ENCODE results near the gene RAB10. TPM values are rescaled to one million over a fixed set of nuclear protein-coding genes. Genes with fewer than 3 reads are reported as not detected.
"Not testable (repeated sequence)": the region's sequence is repeated elsewhere in the genome, so short reads cannot be mapped to it uniquely, and the experiment has no call there.

RAB10 gene
- total RNA-seq, 1 experiment from 2014 or later = 140 TPM

GRCh38 chr2:26086155-26086637 is 52.3 kb downstream of the RAB10 start:
- Histone ChIP-seq H3K27ac (ENCODE audit: low read depth, low read length, poor library complexity, severe bottlenecking) (no peak overlapping the region), H3K4me1 (ENCODE audit: insufficient read depth, low read length, poor library complexity, severe bottlenecking) (peaks cover 7% of the 10 kb centered on the region), H3K36me3 (ENCODE audit: insufficient read depth, low read length, poor library complexity, severe bottlenecking) (peaks cover 2% of the 10 kb centered on the region), H3K9me3 (ENCODE audit: low read depth, low read length, poor library complexity, severe bottlenecking) (peaks cover 9% of the 10 kb centered on the region), H3K4me3 (ENCODE audit: low read depth, low read length, poor library complexity, severe bottlenecking) (no peak overlapping the region), H3K27me3 (replicated peaks; ENCODE audit: insufficient read depth, low read depth, low read length, poor library complexity) (no peaks in the 10 kb centered on the region)
- TF ChIP-seq EZH2 (IDR thresholded peaks at IDR 0.05; ENCODE audit: borderline replicate concordance, low read depth, low read length, poor library complexity, severe bottlenecking) (no peak), CTCF (conservative IDR thresholded peaks at IDR 0.05; ENCODE audit: low read depth, low read length) (no peak)
- intact Hi-C loops (cut with micrococcal nuclease; ENCODE audit: unreplicated experiment) = loop anchor here (2.0 kb wide), 1 partner anchor 59 kb away; no protein-coding TSS in a partner anchor
- POLR2A ChIA-PET (ENCODE audit: low non-redundant PET) = no interaction called here
- CTCF ChIA-PET = no interaction called here
- no TSS peak for BruUV-seq (replicated peaks)
- peak; percentile 48 for DNase-seq (ENCODE audit: low spot score)

GRCh38 chr2:26086779-26087178 is 52.9 kb downstream of the RAB10 start:
- no peak for TF ChIP-seq EZH2 (IDR thresholded peaks at IDR 0.05; ENCODE audit: borderline replicate concordance, low read depth, low read length, poor library complexity, severe bottlenecking)
- no peak for TF ChIP-seq CTCF (conservative IDR thresholded peaks at IDR 0.05; ENCODE audit: low read depth, low read length)
- H3K4me1 ChIP-seq (ENCODE audit: insufficient read depth, low read length, poor library complexity, severe bottlenecking) = peaks cover 7% of the 10 kb centered on the region
- H3K27ac ChIP-seq (ENCODE audit: low read depth, low read length, poor library complexity, severe bottlenecking) = no peak overlapping the region
- intact Hi-C loops (cut with micrococcal nuclease; ENCODE audit: unreplicated experiment) = loop anchor here (2.0 kb wide), 1 partner anchor 58 kb away; no protein-coding TSS in a partner anchor
- no peak overlapping the region for H3K4me3 ChIP-seq (ENCODE audit: low read depth, low read length, poor library complexity, severe bottlenecking)
- H3K36me3 ChIP-seq (ENCODE audit: insufficient read depth, low read length, poor library complexity, severe bottlenecking) = peaks cover 2% of the 10 kb centered on the region
- DNase-seq (ENCODE audit: low spot score) = no peak
- CTCF ChIA-PET = no interaction called here
- POLR2A ChIA-PET (ENCODE audit: low non-redundant PET) = no interaction called here
- peaks cover 4% of the 10 kb centered on the region for H3K9me3 ChIP-seq (ENCODE audit: low read depth, low read length, poor library complexity, severe bottlenecking)
- H3K27me3 ChIP-seq (replicated peaks; ENCODE audit: insufficient read depth, low read depth, low read length, poor library complexity) = no peaks in the 10 kb centered on the region
- no TSS peak for BruUV-seq (replicated peaks)

GRCh38 chr2:26088038-26088643 is 54.3 kb downstream of the RAB10 start:
- H3K9me3 ChIP-seq (ENCODE audit: low read depth, low read length, poor library complexity, severe bottlenecking) = no peaks in the 10 kb centered on the region
- H3K27ac ChIP-seq (ENCODE audit: low read depth, low read length, poor library complexity, severe bottlenecking) = no peak overlapping the region
- TF ChIP-seq CTCF (conservative IDR thresholded peaks at IDR 0.05; ENCODE audit: low read depth, low read length) (peak; percentile 86), EZH2 (IDR thresholded peaks at IDR 0.05; ENCODE audit: borderline replicate concordance, low read depth, low read length, poor library complexity, severe bottlenecking) (no peak)
- no peaks in the 10 kb centered on the region for H3K27me3 ChIP-seq (replicated peaks; ENCODE audit: insufficient read depth, low read depth, low read length, poor library complexity)
- no TSS peak for BruUV-seq (replicated peaks)
- no peaks in the 10 kb centered on the region for H3K36me3 ChIP-seq (ENCODE audit: insufficient read depth, low read length, poor library complexity, severe bottlenecking)
- no peak overlapping the region for H3K4me3 ChIP-seq (ENCODE audit: low read depth, low read length, poor library complexity, severe bottlenecking)
- peaks cover 7% of the 10 kb centered on the region for H3K4me1 ChIP-seq (ENCODE audit: insufficient read depth, low read length, poor library complexity, severe bottlenecking)
- ChIA-PET CTCF (interaction anchor here (0.5 to 1.4 kb wide), 7 partner anchors 13 to 216 kb away, joined by 3 to 12 read pairs (median 4); no protein-coding TSS in a partner anchor), POLR2A (ENCODE audit: low non-redundant PET) (no interaction called here)
- intact Hi-C loops (cut with micrococcal nuclease; ENCODE audit: unreplicated experiment) = no loop called here
- DNase-seq (ENCODE audit: low spot score) = peak; percentile 55

GRCh38 chr2:26088931-26089330 is 55.0 kb downstream of the RAB10 start:
- CTCF ChIA-PET; H3K4me3 ChIP-seq (ENCODE audit: low read depth, low read length, poor library complexity, severe bottlenecking); DNase-seq (ENCODE audit: low spot score); BruUV-seq (replicated peaks); H3K27me3 ChIP-seq (replicated peaks; ENCODE audit: insufficient read depth, low read depth, low read length, poor library complexity); POLR2A ChIA-PET (ENCODE audit: low non-redundant PET); H3K36me3 ChIP-seq (ENCODE audit: insufficient read depth, low read length, poor library complexity, severe bottlenecking); H3K9me3 ChIP-seq (ENCODE audit: low read depth, low read length, poor library complexity, severe bottlenecking); H3K4me1 ChIP-seq (ENCODE audit: insufficient read depth, low read length, poor library complexity, severe bottlenecking); H3K27ac ChIP-seq (ENCODE audit: low read depth, low read length, poor library complexity, severe bottlenecking); intact Hi-C loops (cut with micrococcal nuclease; ENCODE audit: unreplicated experiment): not testable (repeated sequence)
